Measurements from ENCODE around the gene MTERF2.

The MTERF2 gene

DNA sequence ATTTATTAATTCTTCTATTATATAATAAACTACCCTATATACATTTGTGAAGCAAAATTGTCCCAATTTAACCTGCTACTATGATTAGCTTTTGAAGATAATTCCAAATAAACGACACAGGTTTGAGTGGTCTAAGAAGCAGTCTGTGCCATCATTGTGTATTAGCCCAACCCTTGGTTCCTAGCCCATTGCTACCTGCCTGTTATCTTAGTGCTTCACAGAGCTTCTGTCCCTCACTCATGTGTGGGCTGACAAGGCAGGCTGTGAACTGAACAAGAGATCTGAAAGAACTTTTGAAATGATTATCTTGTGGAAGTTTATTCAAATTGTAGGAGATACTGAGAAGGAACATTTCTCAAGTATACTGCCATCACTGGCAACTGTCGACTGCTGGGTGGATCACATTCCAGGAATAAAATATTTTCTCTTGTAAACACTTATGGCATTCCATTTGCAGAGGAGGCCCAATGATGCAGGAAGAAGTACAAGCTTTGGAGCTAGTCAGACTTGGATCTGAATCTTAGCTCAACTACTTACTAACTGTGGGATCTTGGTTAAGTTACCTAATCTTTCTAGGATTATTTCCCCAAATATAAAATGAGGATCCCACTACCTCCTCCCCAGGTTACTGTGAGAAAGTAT lies 7.8 kb upstream of the MTERF2 start:
- in situ Hi-C loops (cut with MboI; ENCODE audit: low pct_unique_long_range_greater_than_20kb, low sequenced_read_pairs, unreplicated experiment) = no loop called here
- DNase-seq (ENCODE audit: low spot score) = no peak
- TF ChIP-seq, protein P1, sequence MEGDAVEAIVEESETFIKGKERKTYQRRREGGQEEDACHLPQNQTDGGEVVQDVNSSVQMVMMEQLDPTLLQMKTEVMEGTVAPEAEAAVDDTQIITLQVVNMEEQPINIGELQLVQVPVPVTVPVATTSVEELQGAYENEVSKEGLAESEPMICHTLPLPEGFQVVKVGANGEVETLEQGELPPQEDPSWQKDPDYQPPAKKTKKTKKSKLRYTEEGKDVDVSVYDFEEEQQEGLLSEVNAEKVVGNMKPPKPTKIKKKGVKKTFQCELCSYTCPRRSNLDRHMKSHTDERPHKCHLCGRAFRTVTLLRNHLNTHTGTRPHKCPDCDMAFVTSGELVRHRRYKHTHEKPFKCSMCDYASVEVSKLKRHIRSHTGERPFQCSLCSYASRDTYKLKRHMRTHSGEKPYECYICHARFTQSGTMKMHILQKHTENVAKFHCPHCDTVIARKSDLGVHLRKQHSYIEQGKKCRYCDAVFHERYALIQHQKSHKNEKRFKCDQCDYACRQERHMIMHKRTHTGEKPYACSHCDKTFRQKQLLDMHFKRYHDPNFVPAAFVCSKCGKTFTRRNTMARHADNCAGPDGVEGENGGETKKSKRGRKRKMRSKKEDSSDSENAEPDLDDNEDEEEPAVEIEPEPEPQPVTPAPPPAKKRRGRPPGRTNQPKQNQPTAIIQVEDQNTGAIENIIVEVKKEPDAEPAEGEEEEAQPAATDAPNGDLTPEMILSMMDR (IDR thresholded peaks at IDR 0.05; ENCODE audit: extremely low read depth, insufficient read depth, missing control alignments) = no peak

DNA sequence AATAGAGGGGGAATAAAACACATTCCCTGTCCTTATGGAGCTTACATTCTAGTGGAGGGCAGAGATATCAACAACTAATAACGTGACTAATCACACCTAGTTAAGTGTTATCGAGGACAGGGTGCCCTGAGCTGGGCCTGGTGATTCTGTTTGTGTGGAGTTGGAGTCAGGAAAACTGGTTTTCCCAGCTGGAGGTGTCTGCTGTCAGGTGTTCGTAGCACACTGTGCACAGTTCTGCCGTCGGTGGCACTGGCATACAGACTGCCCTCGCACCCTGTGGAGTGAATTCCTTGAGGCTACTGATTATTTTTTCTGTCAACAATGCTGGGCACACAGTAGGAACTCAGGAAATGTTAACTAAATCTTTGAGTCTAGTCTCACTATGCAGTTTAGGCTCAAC lies 900 bp upstream of the MTERF2 start:
- TF ChIP-seq, protein P1 (IDR thresholded peaks at IDR 0.05; ENCODE audit: extremely low read depth, insufficient read depth, missing control alignments) = no peak
- in situ Hi-C loops (cut with MboI; ENCODE audit: low pct_unique_long_range_greater_than_20kb, low sequenced_read_pairs, unreplicated experiment) = no loop called here
- DNase-seq (ENCODE audit: low spot score) = no peak

DNA sequence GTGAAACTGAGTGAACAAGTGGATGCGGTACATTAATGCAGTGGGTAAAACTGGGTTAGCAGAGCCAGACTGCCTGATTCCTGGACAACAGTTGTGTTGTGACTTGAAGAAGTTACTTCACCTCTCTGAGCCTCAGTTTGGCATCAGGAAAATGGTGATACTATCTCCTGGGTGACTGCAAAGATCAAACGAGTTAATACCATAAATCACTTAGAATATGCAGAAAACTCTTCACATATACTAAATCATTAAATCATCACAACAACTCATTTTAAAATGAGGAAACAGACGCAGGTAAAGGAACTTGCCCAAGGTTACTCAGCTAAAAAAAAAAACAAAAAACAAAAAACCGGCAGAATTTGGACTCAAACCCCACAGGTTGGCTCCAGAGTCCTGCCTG lies 811 bp downstream of the MTERF2 start:
- in situ Hi-C loops (cut with MboI; ENCODE audit: low pct_unique_long_range_greater_than_20kb, low sequenced_read_pairs, unreplicated experiment) = no loop called here
- TF ChIP-seq, protein P1 (IDR thresholded peaks at IDR 0.05; ENCODE audit: extremely low read depth, insufficient read depth, missing control alignments) = no peak
- DNase-seq (ENCODE audit: low spot score) = no peak

DNA sequence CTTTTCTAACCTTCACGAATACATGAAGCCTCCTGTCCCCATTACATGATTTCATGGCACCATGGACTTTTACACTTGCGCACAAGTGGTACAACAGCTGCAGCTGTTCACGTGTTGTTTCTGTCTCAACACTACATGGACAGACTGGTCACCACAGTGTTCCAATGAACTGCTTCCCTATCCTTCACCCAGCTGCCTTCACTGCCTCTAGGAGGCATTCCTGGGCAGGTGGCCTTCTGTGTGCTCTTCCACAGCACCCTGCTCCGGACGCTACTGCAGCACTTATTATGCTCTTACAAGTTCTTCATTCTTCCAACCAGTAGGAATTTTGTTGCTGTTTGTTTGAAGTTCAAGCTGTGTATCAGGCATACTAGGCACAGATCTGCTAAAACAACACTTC lies 1.5 kb downstream of the MTERF2 start:
- in situ Hi-C loops (cut with MboI; ENCODE audit: low pct_unique_long_range_greater_than_20kb, low sequenced_read_pairs, unreplicated experiment) = no loop called here
- TF ChIP-seq, protein P1 (IDR thresholded peaks at IDR 0.05; ENCODE audit: extremely low read depth, insufficient read depth, missing control alignments) = no peak
- no peak for DNase-seq (ENCODE audit: low spot score)

DNA sequence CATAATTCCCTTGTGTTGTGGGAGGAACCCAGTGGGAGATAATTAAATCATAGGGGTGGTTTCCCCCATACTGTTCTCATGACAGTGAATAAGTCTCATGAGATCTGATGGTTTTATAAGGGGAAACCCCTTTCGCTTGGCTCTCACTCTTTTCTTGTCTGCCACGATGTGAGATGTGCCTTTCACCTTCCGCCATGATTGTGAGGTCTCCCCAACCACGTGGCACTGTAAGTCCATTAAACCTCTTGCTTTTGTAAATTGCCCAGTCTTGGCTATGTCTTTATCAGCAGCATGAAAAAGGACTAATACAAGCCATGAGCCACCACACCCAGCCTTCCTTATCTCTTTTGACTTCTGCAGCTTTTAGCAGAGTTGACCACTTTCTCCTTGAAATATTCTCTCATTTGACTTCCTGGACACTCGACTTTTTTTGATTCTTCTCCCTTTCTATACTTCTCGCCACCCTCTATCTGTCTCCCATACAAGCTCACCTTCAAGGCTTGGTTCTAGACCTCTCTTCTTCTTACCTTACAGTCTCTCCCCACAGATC lies 2.3 kb downstream of the MTERF2 start:
- TF ChIP-seq, protein P1 (IDR thresholded peaks at IDR 0.05; ENCODE audit: extremely low read depth, insufficient read depth, missing control alignments) = no peak
- in situ Hi-C loops (cut with MboI; ENCODE audit: low pct_unique_long_range_greater_than_20kb, low sequenced_read_pairs, unreplicated experiment) = no loop called here
- no peak for DNase-seq (ENCODE audit: low spot score)

DNA sequence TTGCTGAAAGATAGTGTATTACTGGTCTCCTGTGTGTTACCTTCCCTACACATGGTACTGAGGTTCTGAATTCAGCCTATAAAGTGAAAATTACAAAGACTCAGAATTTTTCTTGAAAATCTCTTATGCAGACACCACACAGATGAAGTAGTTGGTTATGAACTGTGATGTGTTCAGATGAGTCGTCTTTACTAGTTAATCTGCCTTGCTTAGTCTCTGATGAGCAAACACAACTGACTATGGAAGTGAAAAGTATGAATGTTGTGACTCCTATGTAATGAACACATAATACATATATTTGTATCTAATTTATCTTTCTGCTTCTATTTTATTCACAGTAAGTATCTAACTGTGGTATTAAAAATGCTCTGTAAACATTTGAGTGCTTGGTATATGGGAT lies 4.7 kb downstream of the MTERF2 start:
- DNase-seq (ENCODE audit: low spot score) = no peak
- TF ChIP-seq, protein P1 (IDR thresholded peaks at IDR 0.05; ENCODE audit: extremely low read depth, insufficient read depth, missing control alignments) = no peak
- in situ Hi-C loops (cut with MboI; ENCODE audit: low pct_unique_long_range_greater_than_20kb, low sequenced_read_pairs, unreplicated experiment) = no loop called here

Measured in GM13977 (cell line).